AG09319 (cell line): ENCODE measurements around the gene IFI27L1.

Experiments
- DNase-seq: peaks from one replicate; pipeline ENCODE4 v3.0.0-alpha.2; 2010; ENCODE audit warnings: low read depth; ENCODE audit errors: extremely low read depth
- TF ChIP-seq, protein P1 (sequence below): IDR thresholded peaks from 2 replicates; pipeline ENCODE4 v1.5.1; 2011; ENCODE audit warnings: low read depth, mild to moderate bottlenecking, inconsistent platforms, low read length, moderate library complexity

Gene IFI27L1

DNA sequence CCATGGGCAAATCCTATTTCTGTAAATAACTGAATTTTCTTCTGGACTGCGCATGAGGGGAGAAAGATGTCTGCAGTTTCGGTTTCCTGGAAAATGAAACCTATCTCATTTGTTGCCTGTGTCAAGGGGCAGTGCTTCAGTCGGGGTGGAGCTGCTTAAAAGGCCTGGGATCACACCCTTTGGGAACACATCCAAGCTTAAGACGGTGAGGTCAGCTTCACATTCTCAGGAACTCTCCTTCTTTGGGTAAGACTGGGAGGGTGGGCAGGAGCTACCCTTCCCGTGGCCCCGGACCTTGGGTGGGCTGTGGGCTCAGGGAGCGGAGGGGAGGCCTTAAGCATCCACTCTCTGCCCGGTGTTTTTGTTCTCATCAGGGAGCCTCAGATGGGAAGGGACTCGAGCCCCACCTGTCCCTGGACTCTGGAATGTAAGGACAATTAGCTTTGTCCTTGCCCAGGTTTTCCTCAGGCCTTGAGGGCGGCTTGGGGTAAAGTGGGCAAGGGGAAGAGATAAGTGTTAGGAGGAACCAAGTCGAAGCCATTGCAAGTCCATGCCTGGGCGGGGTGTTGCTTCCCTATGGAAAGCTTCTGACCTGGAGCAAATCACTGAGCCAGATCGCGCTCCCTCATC is 29.6 kb downstream of the IFI27L1 start, which contains the start of gene IFI27:
TSS of gene IFI27 (plus strand) at position 185 of the 630 bp plus-strand sequence.
- DNase-seq = peak; percentile 54
- TF ChIP-seq, protein P1, sequence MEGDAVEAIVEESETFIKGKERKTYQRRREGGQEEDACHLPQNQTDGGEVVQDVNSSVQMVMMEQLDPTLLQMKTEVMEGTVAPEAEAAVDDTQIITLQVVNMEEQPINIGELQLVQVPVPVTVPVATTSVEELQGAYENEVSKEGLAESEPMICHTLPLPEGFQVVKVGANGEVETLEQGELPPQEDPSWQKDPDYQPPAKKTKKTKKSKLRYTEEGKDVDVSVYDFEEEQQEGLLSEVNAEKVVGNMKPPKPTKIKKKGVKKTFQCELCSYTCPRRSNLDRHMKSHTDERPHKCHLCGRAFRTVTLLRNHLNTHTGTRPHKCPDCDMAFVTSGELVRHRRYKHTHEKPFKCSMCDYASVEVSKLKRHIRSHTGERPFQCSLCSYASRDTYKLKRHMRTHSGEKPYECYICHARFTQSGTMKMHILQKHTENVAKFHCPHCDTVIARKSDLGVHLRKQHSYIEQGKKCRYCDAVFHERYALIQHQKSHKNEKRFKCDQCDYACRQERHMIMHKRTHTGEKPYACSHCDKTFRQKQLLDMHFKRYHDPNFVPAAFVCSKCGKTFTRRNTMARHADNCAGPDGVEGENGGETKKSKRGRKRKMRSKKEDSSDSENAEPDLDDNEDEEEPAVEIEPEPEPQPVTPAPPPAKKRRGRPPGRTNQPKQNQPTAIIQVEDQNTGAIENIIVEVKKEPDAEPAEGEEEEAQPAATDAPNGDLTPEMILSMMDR = no peak

DNA sequence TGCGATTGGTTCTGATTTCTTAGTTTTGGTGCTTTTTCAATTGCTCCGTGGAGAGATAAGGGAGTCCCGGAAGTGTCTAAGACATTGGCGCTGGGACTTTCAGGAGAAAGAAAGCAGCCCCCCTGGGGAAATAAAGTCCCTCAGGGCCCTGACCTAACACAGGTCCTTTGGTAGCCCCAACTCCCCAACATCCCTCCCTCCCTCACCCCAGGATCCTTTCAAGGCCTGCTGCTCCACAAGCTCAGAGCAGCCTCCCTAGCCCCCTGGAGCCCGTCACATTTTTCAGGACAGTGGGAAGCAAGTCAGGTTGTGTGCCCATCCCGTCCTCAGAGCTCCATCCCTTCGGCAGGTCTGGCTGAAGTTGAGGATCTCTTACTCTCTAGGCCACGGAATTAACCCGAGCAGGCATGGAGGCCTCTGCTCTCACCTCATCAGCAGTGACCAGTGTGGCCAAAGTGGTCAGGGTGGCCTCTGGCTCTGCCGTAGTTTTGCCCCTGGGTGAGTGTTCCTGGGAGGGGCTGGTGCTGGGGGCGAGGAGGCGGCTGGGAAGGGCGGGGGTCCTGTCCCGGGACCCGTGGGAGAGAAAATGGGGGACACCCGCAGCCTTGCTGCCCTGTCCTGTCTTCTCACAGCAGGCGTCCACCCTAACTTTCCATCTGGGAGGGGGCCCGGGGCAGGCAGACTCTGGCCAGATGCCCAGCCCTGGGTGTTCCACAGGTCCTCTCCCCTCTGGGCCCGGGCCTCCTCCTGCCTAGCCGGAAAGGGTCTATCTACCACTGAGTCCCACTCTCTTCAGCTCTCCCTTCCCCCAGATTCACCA is 30.4 kb downstream of the IFI27L1 start:
- TF ChIP-seq, protein P1 = no peak
- DNase-seq = no peak

DNA sequence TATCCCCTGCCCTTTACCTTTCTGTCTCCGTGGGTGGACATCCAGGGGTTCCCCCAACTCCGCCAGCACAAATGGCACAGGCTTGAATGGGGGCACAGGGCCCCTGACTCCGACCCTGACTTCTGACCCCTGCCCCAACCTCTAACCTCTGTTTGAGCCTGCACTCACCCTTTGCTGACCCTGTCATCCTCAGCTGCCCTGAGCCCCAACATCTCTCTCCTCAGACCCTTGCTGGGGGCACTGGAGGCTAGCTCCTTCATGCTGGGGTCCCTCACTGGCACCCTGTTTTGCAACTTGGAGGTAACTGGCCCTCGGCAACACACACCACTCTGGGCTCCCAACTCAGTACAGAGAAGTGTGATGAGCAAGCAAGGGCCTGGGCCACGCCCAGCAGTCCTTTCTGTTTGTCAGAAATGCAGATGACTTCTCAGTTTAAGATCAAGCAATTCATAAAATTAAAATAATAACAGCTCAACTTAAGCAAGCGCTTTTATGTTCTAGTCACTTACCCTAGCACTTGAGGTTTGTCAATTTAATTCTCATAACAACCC is 31.5 kb downstream of the IFI27L1 start:
- TF ChIP-seq, protein P1 = no peak
- no peak for DNase-seq

DNA sequence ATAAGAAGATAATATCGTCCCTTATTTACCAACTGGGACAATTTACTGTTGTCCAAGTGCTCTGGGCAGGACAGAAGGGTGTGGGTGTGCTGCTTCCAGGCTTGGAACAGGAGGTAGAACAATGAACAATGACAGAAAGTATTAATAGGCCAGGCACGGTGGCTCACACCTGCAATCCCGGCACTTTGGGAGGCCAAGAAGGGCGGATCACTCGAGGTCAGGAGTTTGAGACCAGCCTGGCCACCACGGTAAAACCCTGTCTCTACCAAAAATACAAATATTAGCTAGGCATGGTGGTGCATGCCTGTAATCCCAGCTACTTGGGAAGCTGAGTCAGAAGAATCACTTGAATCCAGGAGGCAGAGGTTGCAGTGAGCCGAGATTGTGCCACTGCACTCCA is 32.0 kb downstream of the IFI27L1 start:
- DNase-seq = no peak
- TF ChIP-seq, protein P1 = no peak

DNA sequence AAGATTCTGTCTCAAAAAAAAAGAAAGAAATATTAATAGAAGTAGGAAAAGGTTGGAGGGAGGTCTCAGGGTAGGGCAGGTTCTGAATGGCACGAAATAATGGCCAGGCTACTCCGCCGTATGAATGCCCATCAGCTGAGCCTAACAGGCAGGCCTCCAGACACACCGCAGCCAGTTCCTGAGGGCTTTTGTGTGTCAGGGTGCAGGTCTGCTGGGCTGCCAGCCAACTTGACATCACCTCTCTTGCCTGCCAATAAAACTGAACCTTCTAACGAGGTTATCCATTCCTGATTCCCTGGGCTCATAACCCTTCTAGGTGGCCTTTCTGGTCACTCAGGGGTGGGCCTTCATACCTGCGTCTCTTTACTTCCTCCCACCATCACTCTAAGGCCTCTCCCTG is 32.4 kb downstream of the IFI27L1 start:
- no peak for DNase-seq
- TF ChIP-seq, protein P1 = no peak

DNA sequence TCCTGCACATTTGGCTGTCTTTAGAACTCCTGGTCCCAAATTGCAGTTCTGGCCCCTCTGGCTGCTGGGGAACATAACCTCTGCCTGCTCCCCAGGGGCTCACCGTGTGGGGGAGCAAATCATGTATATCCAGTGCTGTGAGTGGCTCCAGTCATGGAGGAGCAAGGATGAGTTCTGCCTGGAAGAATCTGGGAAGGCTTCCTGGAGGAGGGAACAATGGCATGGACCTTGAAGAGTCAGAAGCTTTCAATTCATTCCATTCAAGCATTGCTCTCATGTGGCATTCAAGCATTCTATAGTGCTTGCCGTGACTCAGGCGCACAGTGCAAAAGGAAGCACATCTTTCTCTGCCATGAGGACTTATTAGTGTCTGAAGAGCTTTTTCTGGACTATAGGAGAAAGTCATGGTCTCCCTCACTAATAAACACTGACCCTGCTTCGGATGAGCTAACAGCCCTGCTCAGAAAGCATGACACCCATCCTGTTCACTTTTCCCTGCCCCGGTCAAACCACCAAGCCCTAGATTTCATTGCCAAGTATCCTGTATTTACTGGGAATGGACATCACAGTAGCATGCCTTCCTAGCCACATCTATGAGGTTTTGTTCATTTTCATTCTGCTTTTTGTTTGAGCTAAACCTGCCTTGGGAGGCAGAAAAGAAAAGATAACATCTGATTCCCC is 32.9 kb downstream of the IFI27L1 start:
- no peak for DNase-seq
- TF ChIP-seq, protein P1 = no peak
